B cell (primary cell): ENCODE measurements around the gene ADAMTS17.

Experiments
- CTCF ChIP-seq: fragments of 200-600 bp; IDR thresholded peaks from one replicate; pipeline ENCODE4 v1.8.0; 2022; ENCODE audit warnings: antibody characterized with exemption, mild to moderate bottlenecking
- EZH2 ChIP-seq: IDR thresholded peaks from 2 replicates; pipeline ENCODE4 v1.6.1; 2012; ENCODE audit warnings: borderline replicate concordance, low read depth, mild to moderate bottlenecking, moderate library complexity, low read length; ENCODE audit not compliant: insufficient read depth, poor library complexity, severe bottlenecking

DNA sequence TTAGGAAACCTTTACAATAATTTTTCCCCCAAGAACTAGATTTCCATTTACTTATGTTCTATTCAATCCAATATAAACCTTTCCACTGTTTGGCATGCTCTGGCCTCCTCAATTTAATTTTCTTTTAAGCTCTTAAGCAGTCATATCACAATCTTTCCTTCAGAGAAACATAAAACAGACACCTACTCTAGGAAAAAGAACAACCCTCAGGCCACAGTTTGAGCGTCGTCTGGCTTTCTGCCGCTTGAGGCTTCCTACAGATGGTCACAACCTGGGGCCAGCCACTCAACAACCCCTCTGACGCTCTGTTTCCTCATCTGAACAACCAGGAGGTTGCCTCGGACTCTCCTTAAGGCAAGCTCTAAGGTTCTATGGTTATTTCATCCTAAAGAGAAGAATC lies 143.3 kb downstream of the ADAMTS17 start:
- TF ChIP-seq CTCF = no peak
- TF ChIP-seq EZH2 = no peak
